ENCODE measurements around the gene AUTS2.
A peak's percentile ranks its signal among the peaks of the same experiment; 100 is the strongest.

Gene AUTS2

DNA sequence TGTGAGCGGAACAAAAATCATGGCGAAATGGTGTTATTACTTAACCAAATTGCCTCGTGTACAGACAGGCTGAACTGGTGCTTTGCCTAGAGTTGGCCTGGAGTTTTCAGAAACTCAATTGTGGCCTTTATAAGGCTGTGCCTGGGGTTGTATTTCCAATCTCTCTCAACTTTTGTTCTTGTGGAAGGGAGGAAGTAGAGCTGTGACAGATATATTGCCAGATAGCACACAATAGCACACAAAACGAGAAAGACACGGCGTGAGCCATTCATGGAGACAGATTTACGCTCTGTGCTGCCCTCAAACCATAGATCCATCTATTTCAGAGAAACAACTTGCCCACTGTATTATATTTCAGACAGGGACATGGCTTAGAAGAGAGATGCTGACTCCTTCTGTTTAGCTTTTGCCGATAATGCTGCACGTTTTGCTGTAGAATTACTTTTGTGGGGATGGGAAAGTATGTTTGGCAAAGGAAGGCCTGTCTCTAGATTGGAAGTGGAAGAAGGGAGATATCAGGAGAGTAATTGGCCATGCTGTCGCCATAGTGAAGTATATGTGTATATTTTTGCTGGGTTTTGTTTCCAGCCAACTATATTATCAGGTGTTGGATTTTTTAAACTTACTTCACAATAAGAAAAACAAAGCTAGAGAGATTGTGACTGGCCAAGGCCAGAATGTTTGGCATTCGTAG, 80.4 kb downstream of the AUTS2 start:
- ChIA-PET POLR2A (no interaction called here), CTCF (no interaction called here)
- Histone ChIP-seq H3K9me3 (ENCODE audit: control insufficient read depth, insufficient read depth, low read depth, low read length) (no peaks in the 10 kb centered on the region), H3K27ac (ENCODE audit: extremely low read depth, low read depth, low read length) (peak overlapping the region; percentile 74), H3K4me1 (ENCODE audit: control insufficient read depth, insufficient read depth, low read length) (peaks cover 30% of the 10 kb centered on the region), H3K36me3 (ENCODE audit: control insufficient read depth in 2 of 2, insufficient read depth in 1 of 2, low read length in 2 of 2) (no peaks in the 10 kb centered on the region), H3K4me3 (ENCODE audit: low read depth, low read length) (no peak overlapping the region)
- no peak for TF ChIP-seq ZNF48 (tag by site-specific recombination; IDR thresholded peaks at IDR 0.05)
- peak; percentile 69; the same call in 1 of the 2 replicates for TF ChIP-seq OVOL3 (tag by site-specific recombination; IDR thresholded peaks at IDR 0.05)
- TF ChIP-seq, protein P1, sequence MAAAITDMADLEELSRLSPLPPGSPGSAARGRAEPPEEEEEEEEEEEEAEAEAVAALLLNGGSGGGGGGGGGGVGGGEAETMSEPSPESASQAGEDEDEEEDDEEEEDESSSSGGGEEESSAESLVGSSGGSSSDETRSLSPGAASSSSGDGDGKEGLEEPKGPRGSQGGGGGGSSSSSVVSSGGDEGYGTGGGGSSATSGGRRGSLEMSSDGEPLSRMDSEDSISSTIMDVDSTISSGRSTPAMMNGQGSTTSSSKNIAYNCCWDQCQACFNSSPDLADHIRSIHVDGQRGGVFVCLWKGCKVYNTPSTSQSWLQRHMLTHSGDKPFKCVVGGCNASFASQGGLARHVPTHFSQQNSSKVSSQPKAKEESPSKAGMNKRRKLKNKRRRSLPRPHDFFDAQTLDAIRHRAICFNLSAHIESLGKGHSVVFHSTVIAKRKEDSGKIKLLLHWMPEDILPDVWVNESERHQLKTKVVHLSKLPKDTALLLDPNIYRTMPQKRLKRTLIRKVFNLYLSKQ (tag by site-specific recombination; IDR thresholded peaks at IDR 0.05; ENCODE audit: borderline replicate concordance), result no peak
- TF ChIP-seq ZNF2 (tag by site-specific recombination; IDR thresholded peaks at IDR 0.05), result 0 out of 2 replicates have a peak, but pooled peaks have one; percentile 53
- TF ChIP-seq ZNF561 (tag by site-specific recombination; IDR thresholded peaks at IDR 0.05; ENCODE audit: borderline replicate concordance), result peak; percentile 62; the same call in 1 of the 2 replicates
- peak; percentile 85 for TF ChIP-seq ZNF843 (tag by site-specific recombination; IDR thresholded peaks at IDR 0.05)
- TF ChIP-seq PRDM4 (tag by site-specific recombination; IDR thresholded peaks at IDR 0.05), result peak; percentile 77
- TF ChIP-seq ZBTB8A (tag by site-specific recombination; IDR thresholded peaks at IDR 0.05), result peak; percentile 42
- no peak for TF ChIP-seq ZNF239 (tag by site-specific recombination; IDR thresholded peaks at IDR 0.05)
- TF ChIP-seq ZNF24 (tag by site-specific recombination; IDR thresholded peaks at IDR 0.05), result no peak
- TF ChIP-seq, protein P2, sequence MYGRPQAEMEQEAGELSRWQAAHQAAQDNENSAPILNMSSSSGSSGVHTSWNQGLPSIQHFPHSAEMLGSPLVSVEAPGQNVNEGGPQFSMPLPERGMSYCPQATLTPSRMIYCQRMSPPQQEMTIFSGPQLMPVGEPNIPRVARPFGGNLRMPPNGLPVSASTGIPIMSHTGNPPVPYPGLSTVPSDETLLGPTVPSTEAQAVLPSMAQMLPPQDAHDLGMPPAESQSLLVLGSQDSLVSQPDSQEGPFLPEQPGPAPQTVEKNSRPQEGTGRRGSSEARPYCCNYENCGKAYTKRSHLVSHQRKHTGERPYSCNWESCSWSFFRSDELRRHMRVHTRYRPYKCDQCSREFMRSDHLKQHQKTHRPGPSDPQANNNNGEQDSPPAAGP (tag by site-specific recombination; IDR thresholded peaks at IDR 0.05), result 0 out of 2 replicates have a peak, but pooled peaks have one; percentile 27
- no peak for TF ChIP-seq ZNF433 (tag by site-specific recombination; IDR thresholded peaks at IDR 0.05; ENCODE audit: low read depth)
- TF ChIP-seq ZNF391 (tag by site-specific recombination; IDR thresholded peaks at IDR 0.05; ENCODE audit: borderline replicate concordance, low read depth), result no peak
- TF ChIP-seq ZSCAN30 (tag by site-specific recombination; IDR thresholded peaks at IDR 0.05), result peak; percentile 80
- no peak for TF ChIP-seq ZFP41 (tag by site-specific recombination; IDR thresholded peaks at IDR 0.05; ENCODE audit: borderline replicate concordance)
- TF ChIP-seq ZBTB17 (tag by site-specific recombination; IDR thresholded peaks at IDR 0.05), result peak; percentile 47
- peak; percentile 71 for TF ChIP-seq IKZF3 (tag by site-specific recombination; IDR thresholded peaks at IDR 0.05)
- 0 out of 2 replicates have a peak, but pooled peaks have one; percentile 20 for TF ChIP-seq ZNF596 (tag by site-specific recombination; IDR thresholded peaks at IDR 0.05)
- no peak for TF ChIP-seq BCL11B (tag by site-specific recombination; IDR thresholded peaks at IDR 0.05; ENCODE audit: low read depth)
- TF ChIP-seq ZEB2 (tag by site-specific recombination; IDR thresholded peaks at IDR 0.05), result peak; percentile 70; the same call in 1 of the 2 replicates
- TF ChIP-seq, protein P3, sequence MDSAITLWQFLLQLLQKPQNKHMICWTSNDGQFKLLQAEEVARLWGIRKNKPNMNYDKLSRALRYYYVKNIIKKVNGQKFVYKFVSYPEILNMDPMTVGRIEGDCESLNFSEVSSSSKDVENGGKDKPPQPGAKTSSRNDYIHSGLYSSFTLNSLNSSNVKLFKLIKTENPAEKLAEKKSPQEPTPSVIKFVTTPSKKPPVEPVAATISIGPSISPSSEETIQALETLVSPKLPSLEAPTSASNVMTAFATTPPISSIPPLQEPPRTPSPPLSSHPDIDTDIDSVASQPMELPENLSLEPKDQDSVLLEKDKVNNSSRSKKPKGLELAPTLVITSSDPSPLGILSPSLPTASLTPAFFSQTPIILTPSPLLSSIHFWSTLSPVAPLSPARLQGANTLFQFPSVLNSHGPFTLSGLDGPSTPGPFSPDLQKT (IDR thresholded peaks at IDR 0.05; ENCODE audit: borderline replicate concordance, low read depth, low read length), result no peak
- TF ChIP-seq MYNN (tag by site-specific recombination; IDR thresholded peaks at IDR 0.05; ENCODE audit: borderline replicate concordance), result no peak
- TF ChIP-seq ZNF169 (tag by site-specific recombination; IDR thresholded peaks at IDR 0.05), result no peak
- TF ChIP-seq ZBTB21 (tag by site-specific recombination; IDR thresholded peaks at IDR 0.05), result no peak
- TF ChIP-seq ZNF274 (IDR thresholded peaks at IDR 0.05; ENCODE audit: low read length), result no peak
- no peak for TF ChIP-seq ZNF274 (tag by site-specific recombination; IDR thresholded peaks at IDR 0.05; ENCODE audit: borderline replicate concordance)
- TF ChIP-seq, protein P4, sequence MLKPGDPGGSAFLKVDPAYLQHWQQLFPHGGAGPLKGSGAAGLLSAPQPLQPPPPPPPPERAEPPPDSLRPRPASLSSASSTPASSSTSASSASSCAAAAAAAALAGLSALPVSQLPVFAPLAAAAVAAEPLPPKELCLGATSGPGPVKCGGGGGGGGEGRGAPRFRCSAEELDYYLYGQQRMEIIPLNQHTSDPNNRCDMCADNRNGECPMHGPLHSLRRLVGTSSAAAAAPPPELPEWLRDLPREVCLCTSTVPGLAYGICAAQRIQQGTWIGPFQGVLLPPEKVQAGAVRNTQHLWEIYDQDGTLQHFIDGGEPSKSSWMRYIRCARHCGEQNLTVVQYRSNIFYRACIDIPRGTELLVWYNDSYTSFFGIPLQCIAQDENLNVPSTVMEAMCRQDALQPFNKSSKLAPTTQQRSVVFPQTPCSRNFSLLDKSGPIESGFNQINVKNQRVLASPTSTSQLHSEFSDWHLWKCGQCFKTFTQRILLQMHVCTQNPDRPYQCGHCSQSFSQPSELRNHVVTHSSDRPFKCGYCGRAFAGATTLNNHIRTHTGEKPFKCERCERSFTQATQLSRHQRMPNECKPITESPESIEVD (tag by site-specific recombination; IDR thresholded peaks at IDR 0.05), result peak; percentile 99
- peak; percentile 61 for TF ChIP-seq ZNF629 (tag by site-specific recombination; IDR thresholded peaks at IDR 0.05)
- TF ChIP-seq FEZF1 (tag by site-specific recombination; IDR thresholded peaks at IDR 0.05), result peak; percentile 86
- TF ChIP-seq OSR2 (tag by site-specific recombination; IDR thresholded peaks at IDR 0.05), result peak; percentile 56; the same call in 1 of the 2 replicates
- TF ChIP-seq ZNF184 (tag by site-specific recombination; IDR thresholded peaks at IDR 0.05), result no peak
- TF ChIP-seq ZNF23 (tag by site-specific recombination; IDR thresholded peaks at IDR 0.05; ENCODE audit: borderline replicate concordance), result no peak
